ENCODE results near the gene PTGIR. TPM values are rescaled to one million over a fixed set of nuclear protein-coding genes. Genes with fewer than 3 reads are reported as not detected.

Gene PTGIR
- total and polyA plus RNA-seq, 2 of the 4 experiments (the other 2 are of a cell fraction): 0.54 to 5.3 TPM

DNA sequence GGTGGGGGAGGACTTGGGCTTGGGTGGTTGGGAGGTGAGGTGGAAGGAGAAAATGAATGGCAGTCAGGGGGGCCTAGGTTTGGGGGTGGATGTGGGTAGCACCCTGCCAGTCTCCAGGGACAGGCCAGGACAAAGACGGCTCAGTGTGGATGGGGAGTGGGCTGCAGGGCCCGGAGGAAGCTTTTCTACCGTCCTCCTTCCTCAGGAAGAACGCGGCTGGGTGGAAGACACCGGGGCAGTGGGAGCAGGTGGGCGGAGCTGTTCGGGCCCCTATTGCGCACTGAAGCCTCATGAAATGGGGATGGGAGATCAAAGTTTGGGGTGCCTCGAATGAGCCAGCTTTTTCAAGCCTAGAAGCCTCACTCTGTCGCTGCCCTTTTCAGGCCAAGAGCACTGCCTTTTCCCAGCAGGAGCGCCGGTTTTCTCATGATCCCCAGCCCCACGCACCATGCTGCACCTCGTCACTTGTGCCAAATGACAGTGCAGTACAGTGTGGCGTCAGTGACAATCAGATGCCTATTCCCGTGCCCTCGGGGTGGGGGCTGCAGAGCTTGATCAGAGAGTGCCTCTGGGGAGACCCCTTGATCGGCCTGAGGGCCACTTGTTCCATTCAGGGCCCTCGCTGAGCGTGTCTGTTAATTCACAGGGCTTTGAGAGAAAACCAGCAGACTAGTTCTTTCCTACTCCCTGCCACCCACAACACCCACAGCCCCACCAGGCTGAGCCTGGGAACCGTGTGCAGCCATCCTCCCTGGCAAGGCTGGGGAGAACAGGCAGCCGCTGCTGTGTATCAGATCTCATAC lies 22.3 kb downstream of the PTGIR start:
- ATAC-seq (ENCODE audit: low read depth) (no peak), DNase-seq (no peak)
- Histone ChIP-seq H3K4me2 (ENCODE audit: low read depth, low read length) (peak overlapping the region; percentile 91), H3K4me1 (ENCODE audit: control insufficient read depth, insufficient read depth, low read length) (peaks cover 15% of the 10 kb centered on the region), H2AK5ac (ENCODE audit: low read depth, low read length) (peak overlapping the region; percentile 73), H3K4ac (ENCODE audit: low read depth, low read length) (peak overlapping the region; percentile 80), H4K91ac (ENCODE audit: insufficient read depth, low read depth, low read length) (no peak overlapping the region; the same call in 1 of the 2 replicates), H3K27me3 (ENCODE audit: control insufficient read depth, insufficient read depth, low read length) (no peaks in the 10 kb centered on the region), H2AK9ac (replicated peaks; ENCODE audit: low read depth, low read length, poor library complexity) (peak overlapping the region; percentile 99), H4K20me1 (ENCODE audit: insufficient read depth, low read length) (peaks cover 58% of the 10 kb centered on the region), H3K36me3 (ENCODE audit: control insufficient read depth, insufficient read depth, low read length) (peaks cover 22% of the 10 kb centered on the region), H3K18ac (ENCODE audit: low read depth, low read length) (no peak overlapping the region), H3K79me1 (ENCODE audit: low read depth in 1 of 2, low read length in 2 of 2) (peaks cover 3 to 60% of the 10 kb centered on the region in 2 experiments; a peak in 3 of 4 replicates), H4K8ac (ENCODE audit: low read depth in 2 of 2, low read length in 2 of 2) (0 out of 4 replicates have a peak overlapping the region, but pooled peaks of 1 of the 2 experiments have one; percentile 38), H2BK5ac (ENCODE audit: low read depth, low read length, poor library complexity, severe bottlenecking) (no peak overlapping the region), H2BK20ac (ENCODE audit: low read depth, low read length) (no peak overlapping the region), H3K27ac (ENCODE audit: insufficient read depth, low read length) (peak overlapping the region; percentile 7), H3K56ac (ENCODE audit: extremely low read depth, insufficient read depth, low read length) (peak overlapping the region; percentile 13; the same call in 1 of the 2 replicates), H2BK120ac (ENCODE audit: low read depth, low read length) (no peak overlapping the region), H3K14ac (replicated peaks; ENCODE audit: low read depth, low read length) (peak overlapping the region; percentile 93), H3K9ac (ENCODE audit: low read depth, low read length) (peak overlapping the region; percentile 96), H2BK15ac (ENCODE audit: low read depth, low read length) (no peak overlapping the region), H2AFZ (replicated peaks; ENCODE audit: low read length, poor library complexity) (peak overlapping the region; percentile 47), H3K23ac (ENCODE audit: low read depth, low read length) (peak overlapping the region; percentile 19), H3K4me3 (ENCODE audit: insufficient read depth, low read depth, low read length) (peak overlapping the region; percentile 87), H4K5ac (ENCODE audit: low read depth, low read length) (no peak overlapping the region), H3K9me3 (ENCODE audit: control insufficient read depth, insufficient read depth, low read length) (peaks cover 4% of the 10 kb centered on the region; the same call in 1 of the 2 replicates), H3K9me1 (ENCODE audit: insufficient read depth, low read length) (peaks cover 16% of the 10 kb centered on the region)
- in situ Hi-C loops (cut with MboI; ENCODE audit: low sequenced_read_pairs): no loop called here
- no TSS peak for BruUV-seq (replicated peaks)
- TF ChIP-seq MAFK (IDR thresholded peaks at IDR 0.05; ENCODE audit: low read depth, low read length): no peak
- TF ChIP-seq CHD1 (IDR thresholded peaks at IDR 0.05; ENCODE audit: low read depth, low read length): no peak
- TF ChIP-seq, protein P1, sequence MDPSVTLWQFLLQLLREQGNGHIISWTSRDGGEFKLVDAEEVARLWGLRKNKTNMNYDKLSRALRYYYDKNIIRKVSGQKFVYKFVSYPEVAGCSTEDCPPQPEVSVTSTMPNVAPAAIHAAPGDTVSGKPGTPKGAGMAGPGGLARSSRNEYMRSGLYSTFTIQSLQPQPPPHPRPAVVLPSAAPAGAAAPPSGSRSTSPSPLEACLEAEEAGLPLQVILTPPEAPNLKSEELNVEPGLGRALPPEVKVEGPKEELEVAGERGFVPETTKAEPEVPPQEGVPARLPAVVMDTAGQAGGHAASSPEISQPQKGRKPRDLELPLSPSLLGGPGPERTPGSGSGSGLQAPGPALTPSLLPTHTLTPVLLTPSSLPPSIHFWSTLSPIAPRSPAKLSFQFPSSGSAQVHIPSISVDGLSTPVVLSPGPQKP (IDR thresholded peaks at IDR 0.05; ENCODE audit: borderline replicate concordance, low read depth, low read length): no peak
- TF ChIP-seq, protein P2, sequence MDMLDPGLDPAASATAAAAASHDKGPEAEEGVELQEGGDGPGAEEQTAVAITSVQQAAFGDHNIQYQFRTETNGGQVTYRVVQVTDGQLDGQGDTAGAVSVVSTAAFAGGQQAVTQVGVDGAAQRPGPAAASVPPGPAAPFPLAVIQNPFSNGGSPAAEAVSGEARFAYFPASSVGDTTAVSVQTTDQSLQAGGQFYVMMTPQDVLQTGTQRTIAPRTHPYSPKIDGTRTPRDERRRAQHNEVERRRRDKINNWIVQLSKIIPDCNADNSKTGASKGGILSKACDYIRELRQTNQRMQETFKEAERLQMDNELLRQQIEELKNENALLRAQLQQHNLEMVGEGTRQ (IDR thresholded peaks at IDR 0.05; ENCODE audit: low read depth, low read length): no peak
- TF ChIP-seq RAD21 (IDR thresholded peaks at IDR 0.05; ENCODE audit: low read length): no peak
- no peak for TF ChIP-seq BHLHE40 (IDR thresholded peaks at IDR 0.05; ENCODE audit: low read depth, low read length)
- TF ChIP-seq MAZ (IDR thresholded peaks at IDR 0.05; ENCODE audit: borderline replicate concordance, low read depth, low read length): no peak
- TF ChIP-seq FOS (IDR thresholded peaks at IDR 0.05; ENCODE audit: low read depth, low read length): no peak
- no peak for TF ChIP-seq CEBPB (IDR thresholded peaks at IDR 0.05; ENCODE audit: low read depth, low read length)
- TF ChIP-seq SMC3 (IDR thresholded peaks at IDR 0.05; ENCODE audit: low read depth, low read length): no peak
- no peak for TF ChIP-seq MXI1 (IDR thresholded peaks at IDR 0.05; ENCODE audit: borderline replicate concordance, low read depth, low read length)
- no peak for TF ChIP-seq RCOR1 (IDR thresholded peaks at IDR 0.05; ENCODE audit: insufficient replicate concordance, low read length)
- POLR2A ChIA-PET (ENCODE audit: unreplicated experiment): interaction anchor here (1.3 kb wide), 1 partner anchor 9 kb away, joined by 3 read pairs; no protein-coding TSS in a partner anchor
- intact Hi-C loops (cut with micrococcal nuclease): no loop called here
- CTCF ChIA-PET: interaction anchor here (1.6 kb wide), 1 partner anchor 60 kb away, joined by 4 read pairs; no protein-coding TSS in a partner anchor
- 27% methylated on average over 15 of the region's 23 CpGs; no CpG with 5 or more reads in 1 of the 2 experiments for WGBS, 2 experiments (ENCODE audit: extremely low coverage in 2 of 2, insufficient read length in 1 of 2)
- dilution Hi-C loops (cut with HindIII; ENCODE audit: low sequenced_read_pairs, unreplicated experiment): no loop called here
